ENCODE measurements around the gene FRZB.

DNA sequence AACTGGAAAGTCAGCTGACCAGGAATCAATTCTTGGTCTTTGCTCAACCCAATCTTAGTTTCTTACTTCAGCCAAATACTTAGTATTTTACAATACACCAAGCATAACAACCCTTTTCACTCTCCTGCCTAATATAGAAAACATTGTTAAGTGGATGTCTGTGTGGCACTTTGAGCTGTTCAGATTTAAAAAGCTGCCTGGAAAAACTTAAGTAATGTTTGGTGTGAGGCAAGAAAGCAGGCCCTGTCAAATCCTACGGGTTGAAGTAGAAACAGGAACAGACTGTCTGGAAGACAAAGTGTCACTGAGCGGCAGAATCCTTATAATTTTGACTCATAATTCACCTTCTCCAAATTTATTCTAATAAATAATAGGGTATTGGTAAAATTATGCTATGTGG lies 37.1 kb upstream of the FRZB start:
- TF ChIP-seq, protein P1, sequence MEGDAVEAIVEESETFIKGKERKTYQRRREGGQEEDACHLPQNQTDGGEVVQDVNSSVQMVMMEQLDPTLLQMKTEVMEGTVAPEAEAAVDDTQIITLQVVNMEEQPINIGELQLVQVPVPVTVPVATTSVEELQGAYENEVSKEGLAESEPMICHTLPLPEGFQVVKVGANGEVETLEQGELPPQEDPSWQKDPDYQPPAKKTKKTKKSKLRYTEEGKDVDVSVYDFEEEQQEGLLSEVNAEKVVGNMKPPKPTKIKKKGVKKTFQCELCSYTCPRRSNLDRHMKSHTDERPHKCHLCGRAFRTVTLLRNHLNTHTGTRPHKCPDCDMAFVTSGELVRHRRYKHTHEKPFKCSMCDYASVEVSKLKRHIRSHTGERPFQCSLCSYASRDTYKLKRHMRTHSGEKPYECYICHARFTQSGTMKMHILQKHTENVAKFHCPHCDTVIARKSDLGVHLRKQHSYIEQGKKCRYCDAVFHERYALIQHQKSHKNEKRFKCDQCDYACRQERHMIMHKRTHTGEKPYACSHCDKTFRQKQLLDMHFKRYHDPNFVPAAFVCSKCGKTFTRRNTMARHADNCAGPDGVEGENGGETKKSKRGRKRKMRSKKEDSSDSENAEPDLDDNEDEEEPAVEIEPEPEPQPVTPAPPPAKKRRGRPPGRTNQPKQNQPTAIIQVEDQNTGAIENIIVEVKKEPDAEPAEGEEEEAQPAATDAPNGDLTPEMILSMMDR (IDR thresholded peaks at IDR 0.05) = no peak
- no peak for TF ChIP-seq POLR2A (IDR thresholded peaks at IDR 0.05)

Measured in thyroid gland (tissue), 4 donors.